IMR-90 (cell line): Measurements from ENCODE around the gene FNDC11.

Source experiments
- CTCF ChIP-seq: conservative IDR thresholded peaks from 2 replicates; pipeline ENCODE4 v1.5.1; 2012; ENCODE audit warnings: mild to moderate bottlenecking, low read depth, low read length, improper control_type of control experiment
- POLR2A ChIP-seq: IDR thresholded peaks from 2 replicates; pipeline ENCODE4 v1.6.1; 2012; ENCODE audit warnings: mild to moderate bottlenecking, low read depth, low read length
- RAD21 ChIP-seq: IDR thresholded peaks from 2 replicates; pipeline ENCODE4 v1.6.1; 2012; ENCODE audit warnings: low read length, improper control_type of control experiment

GRCh38 chr20:63520504-63520933, 33.4 kb upstream of the FNDC11 start, which contains the start of gene PPDPF:
- no peak for TF ChIP-seq CTCF
- peak; percentile 95 for TF ChIP-seq POLR2A
- no peak for TF ChIP-seq RAD21
